Fibroblast of upper back skin (primary cell): ENCODE results near the gene COX5A.

Source experiments
- DNase-seq: peaks from one replicate; pipeline ENCODE4 v3.0.0-alpha.2; 2013

Gene COX5A

DNA sequence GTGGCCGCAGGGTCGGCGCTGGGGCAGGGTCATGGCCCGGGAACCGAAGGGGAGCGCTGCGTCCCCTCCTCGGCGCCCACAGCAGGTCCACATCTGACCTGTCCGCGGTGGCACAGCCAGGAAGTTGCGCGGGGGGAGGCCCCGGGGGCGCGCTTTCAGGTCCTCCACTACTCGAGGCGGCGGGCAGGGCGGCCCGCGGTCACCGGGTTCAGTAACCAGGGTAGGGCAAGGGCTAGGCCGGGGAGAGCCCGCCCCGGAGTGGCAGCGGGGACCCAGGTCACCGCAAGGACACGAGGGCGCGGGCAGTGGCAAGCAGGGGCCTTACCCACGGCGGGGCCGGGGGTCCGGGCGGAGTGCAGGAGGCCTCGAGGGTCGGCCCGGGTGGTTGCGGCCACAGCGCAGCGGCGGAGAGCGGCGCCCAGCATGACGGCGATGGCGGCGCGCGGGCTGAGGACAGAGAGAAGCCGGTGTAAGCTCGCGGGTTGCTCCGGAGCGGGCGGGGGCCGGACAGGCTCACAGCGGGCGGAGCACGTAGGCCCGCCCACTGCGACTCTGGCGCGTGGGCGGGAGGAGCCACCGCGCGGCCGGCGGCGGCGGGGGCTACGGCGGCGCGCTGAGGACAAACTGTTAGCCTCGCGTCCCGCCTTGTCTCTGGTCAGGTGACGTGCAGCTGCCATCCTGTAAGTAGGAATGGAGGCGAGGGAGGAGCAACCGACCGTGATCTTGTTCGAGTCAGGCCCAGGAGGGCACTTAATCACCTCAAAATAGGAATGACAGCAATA is at the start of gene COX5A:
COX5A (minus strand) TSS at position 484 of the 782 bp plus-strand sequence; CDS start at position 425, 59 bp downstream.
- peak; percentile 96 for DNase-seq

- DNase-seq = no peak
Observed at GRCh38 chr15:74983725-74984231, 45.9 kb upstream of the COX5A start.

GRCh38 chr15:74982183-74982582 is 44.3 kb upstream of the COX5A start:
- no peak for DNase-seq

- DNase-seq = peak; percentile 17
Observed at GRCh38 chr15:74978503-74978902, 40.6 kb upstream of the COX5A start.

DNA sequence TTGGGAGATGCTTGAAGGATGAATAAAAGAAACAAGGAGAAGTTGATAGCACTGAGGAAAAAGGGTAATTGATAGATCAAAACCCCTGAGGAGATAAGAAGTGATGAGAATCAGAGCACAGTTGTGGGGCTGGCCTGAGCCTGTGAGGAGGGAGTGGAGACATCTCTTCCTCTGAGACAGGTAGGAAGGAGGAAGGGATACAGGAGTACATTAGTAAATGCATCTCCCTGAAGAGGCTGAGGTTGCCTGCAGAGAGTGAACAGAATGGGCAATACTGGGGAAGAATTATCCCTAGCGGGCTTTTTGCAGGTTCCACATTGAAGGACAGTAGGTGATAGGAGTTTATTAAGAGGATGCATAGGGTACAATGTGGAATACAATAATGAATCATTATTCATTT is 40.2 kb upstream of the COX5A start:
- no peak for DNase-seq

GRCh38 chr15:74977599-74977998 is 39.7 kb upstream of the COX5A start:
- no peak for DNase-seq

DNA sequence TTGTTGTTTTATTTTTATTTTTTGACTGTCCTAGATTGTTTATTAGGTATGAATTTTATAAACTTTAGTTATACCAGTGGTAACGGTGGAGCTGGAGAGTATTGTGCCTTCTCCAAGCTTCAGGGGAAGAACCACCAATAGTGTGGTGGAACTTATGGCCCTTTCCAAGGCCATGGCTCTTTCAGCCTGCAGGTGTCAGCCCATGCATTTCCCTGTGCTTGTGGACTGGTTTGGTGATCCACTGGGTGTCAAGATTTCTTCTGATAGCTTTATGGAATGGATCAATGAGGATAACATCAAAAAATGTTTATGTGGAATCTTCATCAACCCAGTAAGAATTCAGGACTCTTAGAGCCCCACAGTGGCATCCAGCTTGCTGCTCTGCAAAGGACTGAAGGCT is 38.3 kb upstream of the COX5A start:
- DNase-seq = no peak

DNA sequence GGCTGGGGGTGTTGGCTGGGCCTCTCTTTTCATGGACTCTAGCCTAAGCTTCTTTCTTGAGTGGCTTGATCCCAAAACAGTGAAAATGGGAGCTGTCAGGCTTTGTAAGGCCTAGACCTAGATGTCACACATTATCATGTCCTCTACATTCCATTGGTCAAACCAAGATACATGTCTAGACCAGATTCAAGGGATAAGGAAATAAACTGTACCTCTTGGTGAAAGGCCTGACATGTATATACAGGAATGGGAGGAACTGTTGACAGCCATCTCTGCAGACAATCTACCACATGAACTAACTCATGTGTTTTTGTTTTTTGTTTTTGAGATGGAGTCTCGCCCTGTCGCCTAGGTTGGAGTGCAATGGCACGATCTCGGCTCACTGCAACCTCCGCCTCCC is 29.8 kb upstream of the COX5A start:
- no peak for DNase-seq

DNA sequence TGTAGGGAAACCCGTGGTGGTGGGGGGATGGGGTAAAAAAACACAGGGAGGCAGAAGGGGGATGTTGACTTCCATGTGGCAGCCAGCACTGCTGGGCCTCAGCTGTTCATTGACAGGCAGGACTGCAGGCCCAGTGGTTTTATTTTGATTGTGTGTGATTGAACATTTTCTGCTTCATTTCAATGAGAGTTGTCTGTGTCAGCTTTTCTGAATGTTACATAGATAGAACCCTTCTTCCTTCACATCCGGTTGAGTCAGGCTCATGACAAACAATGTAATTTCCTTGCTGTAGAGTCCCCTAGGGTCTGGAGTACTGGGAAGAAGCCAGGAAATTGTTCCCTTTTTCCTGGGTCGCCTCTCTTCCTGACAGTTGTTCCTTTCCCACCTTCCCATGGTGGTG is 26.9 kb upstream of the COX5A start:
- DNase-seq = peak; percentile 60

DNA sequence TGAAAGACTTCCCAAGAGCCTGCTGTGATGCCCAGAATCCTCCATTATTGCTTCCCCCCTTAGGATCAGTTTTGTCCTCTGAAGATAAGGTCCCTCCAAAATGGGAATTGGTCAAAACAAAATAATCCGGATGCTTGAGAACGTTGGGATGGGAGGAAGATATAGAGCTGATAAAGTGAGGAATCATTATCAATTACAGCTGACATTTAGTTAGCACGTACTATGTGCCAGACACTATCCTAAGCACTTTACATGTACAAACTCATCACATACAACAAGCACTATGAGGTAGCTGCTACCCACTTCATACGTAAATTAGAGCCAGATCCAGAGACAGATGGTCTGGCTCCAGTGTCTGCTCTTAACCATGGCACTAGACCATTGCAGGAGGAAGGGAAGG is 25.3 kb upstream of the COX5A start:
- DNase-seq = no peak

GRCh38 chr15:74962671-74963070 is 24.8 kb upstream of the COX5A start:
- DNase-seq = no peak

DNA sequence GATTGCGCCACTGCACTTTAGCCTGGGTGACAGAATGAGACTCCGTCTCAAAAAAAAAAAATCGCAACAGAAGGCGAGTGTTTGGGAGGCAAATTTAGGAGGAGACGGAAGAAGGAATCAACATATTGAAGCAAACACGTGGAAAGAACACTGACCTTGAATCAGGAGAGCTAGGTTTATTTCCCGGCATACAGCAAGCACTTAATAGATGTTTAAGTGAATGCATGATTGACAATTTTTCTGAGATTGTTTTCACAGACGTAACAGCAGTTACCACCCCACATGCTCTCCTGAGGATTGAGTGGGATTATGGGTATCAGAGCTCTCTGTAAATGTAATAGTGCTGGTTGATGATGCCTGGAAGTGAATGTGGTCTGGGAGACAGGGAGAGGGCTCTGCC is 24.3 kb upstream of the COX5A start:
- no peak for DNase-seq

GRCh38 chr15:74961616-74962015 is 23.7 kb upstream of the COX5A start:
- no peak for DNase-seq

GRCh38 chr15:74960995-74961588 is 23.2 kb upstream of the COX5A start:
- DNase-seq = no peak

GRCh38 chr15:74960286-74960685 is 22.4 kb upstream of the COX5A start:
- DNase-seq = no peak

- DNase-seq = no peak
Observed at GRCh38 chr15:74959586-74959939, 21.7 kb upstream of the COX5A start.

DNA sequence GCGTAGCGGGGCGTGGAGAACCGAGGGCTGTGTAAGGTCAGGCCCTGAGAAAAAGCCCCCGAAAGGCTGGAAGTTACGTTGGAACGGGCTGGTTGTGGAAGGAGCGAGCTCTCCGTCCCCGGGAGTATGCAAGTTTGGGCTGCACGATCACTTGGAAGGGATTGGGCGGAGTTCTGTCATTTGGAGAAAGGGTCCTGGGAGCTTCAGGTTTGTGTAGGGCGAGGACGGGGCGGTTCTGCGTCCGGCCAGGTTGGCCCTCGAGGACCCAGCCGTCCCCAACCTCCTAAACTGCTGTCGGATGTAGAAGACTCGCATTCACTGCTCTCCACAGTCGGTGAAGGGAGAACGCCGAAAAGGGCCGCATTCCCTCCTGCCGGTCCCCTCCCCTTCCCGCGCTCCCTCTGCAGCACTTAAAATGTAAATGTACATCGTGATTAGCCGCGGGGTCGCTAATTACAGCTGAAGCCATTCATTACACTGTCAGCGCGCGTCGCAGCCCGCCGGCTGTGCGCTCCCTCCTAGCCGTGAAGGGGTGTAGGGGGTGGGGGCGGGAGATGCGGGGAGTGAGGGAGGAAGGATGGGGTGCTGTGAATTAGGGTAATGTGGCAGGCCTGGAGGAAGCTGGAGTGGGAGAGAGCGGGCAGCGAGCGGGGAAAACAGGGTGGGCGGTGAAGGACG is 21.2 kb upstream of the COX5A start:
- DNase-seq = no peak

DNA sequence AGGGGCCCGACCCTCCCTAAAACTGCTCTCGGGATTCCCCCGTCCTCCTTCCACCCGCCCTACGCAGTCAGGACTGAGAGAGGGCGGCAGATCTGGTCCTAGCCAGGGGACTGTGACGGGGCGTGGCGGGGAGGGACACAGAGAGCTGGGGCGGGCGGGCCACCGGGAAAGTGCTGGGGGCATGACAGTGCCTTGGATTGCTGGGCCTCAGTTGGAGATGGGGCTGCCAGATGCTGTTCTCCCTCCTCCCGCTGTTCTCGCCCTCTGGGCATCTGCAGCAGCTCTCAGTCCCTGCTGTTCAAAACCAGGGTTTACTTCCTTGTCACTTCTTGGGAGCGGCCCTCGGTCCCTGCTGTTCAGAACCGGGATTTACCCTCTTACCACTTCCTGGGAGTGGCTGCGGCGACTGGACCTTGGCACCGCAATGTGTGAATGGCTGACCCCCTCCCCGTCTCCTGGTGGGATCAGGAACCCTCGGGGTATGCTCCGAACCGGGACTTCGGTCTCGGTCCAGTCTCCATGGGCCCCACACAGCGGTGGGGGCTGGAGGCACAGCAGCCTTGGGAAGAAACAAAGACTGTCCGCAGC is 20.5 kb upstream of the COX5A start:
- DNase-seq = peak; percentile 9

GRCh38 chr15:74957476-74958035 is 19.7 kb upstream of the COX5A start:
- peak; percentile 11 for DNase-seq

- DNase-seq = peak; percentile 60
Observed at GRCh38 chr15:74956648-74957475, 19.0 kb upstream of the COX5A start, which contains the start of gene RPP25. Gene RPP25 (minus strand): TSS chr15:74956772. CDS start chr15:74956583, 189 bp downstream.

DNA sequence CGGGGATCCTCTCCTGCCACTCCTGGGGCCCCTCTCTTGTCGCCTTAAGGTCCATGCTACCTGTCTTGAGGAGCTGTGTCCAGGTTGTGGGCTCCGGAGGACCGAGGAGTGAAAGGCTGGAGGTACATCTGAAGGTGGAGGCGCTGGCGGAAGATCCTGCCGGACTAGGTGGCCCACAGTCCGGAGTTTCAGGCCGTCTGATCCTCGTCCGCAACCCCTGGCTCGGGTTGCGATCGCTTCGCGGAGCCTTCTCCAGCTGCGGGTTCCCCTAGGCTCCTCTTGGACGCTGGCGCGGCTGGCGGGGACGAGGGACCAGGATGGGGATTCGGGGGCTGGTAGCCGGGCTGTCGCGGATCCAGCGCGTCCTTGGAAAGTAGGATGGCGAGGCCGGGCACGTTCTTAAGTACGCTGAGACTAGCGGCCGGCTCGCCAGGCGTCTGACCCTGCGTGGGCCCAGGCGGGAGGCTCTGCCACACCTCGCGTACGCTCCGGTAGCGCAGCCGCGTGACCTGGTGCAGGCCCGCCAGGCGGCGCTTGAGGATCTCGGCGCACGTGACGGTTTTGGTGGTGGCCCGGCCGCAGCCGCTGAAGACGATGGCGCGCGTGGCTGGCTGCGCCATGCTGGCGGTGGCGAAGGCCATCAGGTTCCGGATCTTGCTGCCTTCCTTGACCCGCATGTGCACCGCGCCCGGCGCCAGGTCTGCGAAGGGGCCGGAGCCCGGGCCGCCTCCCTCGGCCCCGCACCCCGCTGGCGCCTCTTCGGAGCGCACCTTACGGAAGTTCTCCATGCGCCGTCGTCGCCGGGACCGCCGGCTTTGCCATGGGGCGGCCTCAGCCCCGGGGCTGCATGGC is 18.1 kb upstream of the COX5A start:
- peak; percentile 52 for DNase-seq
